Prostate gland (tissue), 1 donor: ENCODE measurements around the gene COL2A1.

Experiments
- POLR2A ChIP-seq: fragments of 450-650 bp; IDR thresholded peaks from one replicate; pipeline ENCODE4 v1.6.1; 2016; ENCODE audit warnings: antibody characterized with exemption, mild to moderate bottlenecking
- POLR2AphosphoS5 ChIP-seq: sonication (generic); formaldehyde crosslinking; IDR thresholded peaks from one replicate; pipeline ENCODE4 v1.6.1; 2017; ENCODE audit warnings: antibody characterized with exemption

DNA sequence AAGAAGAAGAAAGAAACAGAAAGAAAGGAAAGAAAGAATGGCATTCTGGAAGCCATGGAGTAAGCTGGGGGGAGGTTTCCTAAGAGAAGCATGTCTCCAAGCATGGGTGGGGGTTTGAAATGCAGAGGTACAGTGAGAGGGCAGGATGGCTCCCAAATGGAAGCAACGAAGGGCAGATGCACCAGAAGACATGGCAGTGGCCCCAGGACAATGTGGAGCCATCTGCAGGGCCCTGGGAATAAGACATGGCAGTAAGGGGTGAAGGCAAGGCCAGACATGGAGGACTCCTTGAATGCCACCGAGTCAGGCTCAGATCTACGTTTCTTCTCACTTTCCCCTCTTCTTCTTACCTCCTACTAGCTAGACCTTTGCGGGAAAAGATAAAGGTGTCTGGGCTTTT lies 4.7 kb upstream of the COL2A1 start:
- TF ChIP-seq POLR2AphosphoS5 = no peak
- no peak for TF ChIP-seq POLR2A
